ENCODE measurements around the gene NKD1.

NKD1 gene

GRCh38 chr16:50595859-50596258 lies 47.7 kb downstream of the NKD1 start:
- H3K27ac ChIP-seq, result no peak overlapping the region
- TF ChIP-seq CTCF (conservative IDR thresholded peaks at IDR 0.05), result no peak

GRCh38 chr16:50596762-50597450 lies 48.7 kb downstream of the NKD1 start:
- H3K27ac ChIP-seq, result no peak overlapping the region
- no peak for TF ChIP-seq CTCF (conservative IDR thresholded peaks at IDR 0.05)

- H3K27ac ChIP-seq, result no peak overlapping the region
- TF ChIP-seq CTCF (conservative IDR thresholded peaks at IDR 0.05), result no peak
Measured at GRCh38 chr16:50597563-50598255, 49.5 kb downstream of the NKD1 start.

- no peak overlapping the region for H3K27ac ChIP-seq
- no peak for TF ChIP-seq CTCF (conservative IDR thresholded peaks at IDR 0.05)
Measured at GRCh38 chr16:50598256-50598894, 50.2 kb downstream of the NKD1 start.

GRCh38 chr16:50598936-50599361 lies 50.8 kb downstream of the NKD1 start:
- H3K27ac ChIP-seq, result no peak overlapping the region
- TF ChIP-seq CTCF (conservative IDR thresholded peaks at IDR 0.05), result no peak

- H3K27ac ChIP-seq, result no peak overlapping the region
- TF ChIP-seq CTCF (conservative IDR thresholded peaks at IDR 0.05), result no peak
Measured at GRCh38 chr16:50599494-50599893, 51.3 kb downstream of the NKD1 start.

- TF ChIP-seq CTCF (conservative IDR thresholded peaks at IDR 0.05), result no peak
- no peak overlapping the region for H3K27ac ChIP-seq
Measured at GRCh38 chr16:50600582-50601283, 52.5 kb downstream of the NKD1 start.
